Muscle layer of colon (tissue), 2 donors: ENCODE data around the gene TELO2.

Experiments
- H3K27ac ChIP-seq: one replicate; pipeline ENCODE4 v1.7.0; 2013; ENCODE audit warnings: low read depth, mild to moderate bottlenecking, low read length, moderate library complexity
- H3K27me3 ChIP-seq, 2 donors: one replicate each; pipeline ENCODE4 v1.7.0; 2013; ENCODE audit warnings: low read length in 2 of 2, mild to moderate bottlenecking in 2 of 2; ENCODE audit not compliant: insufficient read depth in 2 of 2, control insufficient read depth in 1 of 2
- H3K36me3 ChIP-seq: one replicate; pipeline ENCODE4 v1.7.0; 2013; ENCODE audit warnings: mild to moderate bottlenecking, low read length; ENCODE audit not compliant: insufficient read depth
- H3K4me1 ChIP-seq: one replicate; pipeline ENCODE4 v1.7.0; 2013; ENCODE audit warnings: mild to moderate bottlenecking, low read length; ENCODE audit not compliant: insufficient read depth
- H3K4me3 ChIP-seq, 2 donors: one replicate each; pipeline ENCODE4 v1.7.0; 2013; ENCODE audit warnings: low read length in 2 of 2, low read depth in 1 of 2, mild to moderate bottlenecking in 1 of 2, moderate library complexity in 1 of 2
- H3K9ac ChIP-seq: one replicate; pipeline ENCODE4 v1.7.0; 2013; ENCODE audit warnings: low read length
- H3K9me3 ChIP-seq: one replicate; pipeline ENCODE4 v1.7.0; 2013; ENCODE audit warnings: mild to moderate bottlenecking, low read length
- donor health status: abdominal sarcoma.
- donor health status: Adenocarcinoma of cecum.

The TELO2 gene

GRCh38 chr16:1486551-1487390, 6.4 kb upstream of the TELO2 start:
- Histone ChIP-seq H3K9me3 (no peaks in the 10 kb centered on the region), H3K36me3 (no peaks in the 10 kb centered on the region), H3K27ac (no peak overlapping the region), H3K9ac (no peak overlapping the region), H3K4me1 (no peaks in the 10 kb centered on the region), H3K4me3 (no peak overlapping the region), H3K27me3 (no peaks in the 10 kb centered on the region)

GRCh38 chr16:1487395-1488053, 5.6 kb upstream of the TELO2 start:
- no peaks in the 10 kb centered on the region for H3K27me3 ChIP-seq

GRCh38 chr16:1488054-1488601, 5.0 kb upstream of the TELO2 start:
- Histone ChIP-seq H3K27me3 (no peaks in the 10 kb centered on the region), H3K9me3 (no peaks in the 10 kb centered on the region), H3K4me1 (peaks cover 7% of the 10 kb centered on the region), H3K9ac (no peak overlapping the region), H3K27ac (no peak overlapping the region), H3K36me3 (no peaks in the 10 kb centered on the region), H3K4me3 (no peak overlapping the region)

More at GRCh38 chr16:1487395-1488053, 5.6 kb upstream of the TELO2 start:
- H3K9me3 ChIP-seq: no peaks in the 10 kb centered on the region
- no peaks in the 10 kb centered on the region for H3K36me3 ChIP-seq
- no peak overlapping the region for H3K4me3 ChIP-seq
- H3K27ac ChIP-seq: no peak overlapping the region
- peaks cover 3% of the 10 kb centered on the region for H3K4me1 ChIP-seq
- H3K9ac ChIP-seq: no peak overlapping the region

- Histone ChIP-seq H3K9ac (no peak within 1 kb of the TSS), H3K27me3 (no peaks in the 10 kb centered on the region), H3K9me3 (no peaks in the 10 kb centered on the region), H3K4me1 (peaks cover 7% of the 10 kb centered on the region), H3K36me3 (no peaks in the 10 kb centered on the region), H3K27ac (no peak within 1 kb of the TSS), H3K4me3 (no peak within 1 kb of the TSS)
Measured at GRCh38 chr16:1488619-1489018, 4.5 kb upstream of the TELO2 start, which contains the start of gene PTX4. Gene PTX4, minus strand, starts transcription at chr16:1488944. Its CDS starts 35 bp downstream, at chr16:1488909.

- Histone ChIP-seq H3K9ac (no peak overlapping the region), H3K27ac (no peak overlapping the region), H3K9me3 (no peaks in the 10 kb centered on the region), H3K27me3 (no peaks in the 10 kb centered on the region), H3K4me1 (peaks cover 10% of the 10 kb centered on the region), H3K4me3 (no peak overlapping the region), H3K36me3 (no peaks in the 10 kb centered on the region)
Measured at GRCh38 chr16:1489077-1489476, 4.1 kb upstream of the TELO2 start.

GRCh38 chr16:1491327-1491726, 1.8 kb upstream of the TELO2 start:
- H3K4me1 ChIP-seq: peaks cover 21% of the 10 kb centered on the region
- no peak overlapping the region for H3K9ac ChIP-seq
- H3K27me3 ChIP-seq: no peaks in the 10 kb centered on the region
- no peak overlapping the region for H3K4me3 ChIP-seq
- no peaks in the 10 kb centered on the region for H3K9me3 ChIP-seq
- no peak overlapping the region for H3K27ac ChIP-seq
- H3K36me3 ChIP-seq: no peaks in the 10 kb centered on the region

- no peak overlapping the region for H3K9ac ChIP-seq
- peaks cover 8% of the 10 kb centered on the region for H3K36me3 ChIP-seq
- H3K4me3 ChIP-seq: peak overlapping the region; percentile 79 to 84
- peak overlapping the region; percentile 85 for H3K27ac ChIP-seq
- H3K4me1 ChIP-seq: peaks cover 21% of the 10 kb centered on the region
- H3K9me3 ChIP-seq: no peaks in the 10 kb centered on the region
- no peaks in the 10 kb centered on the region for H3K27me3 ChIP-seq
Measured at GRCh38 chr16:1492082-1492922, 858 bp upstream of the TELO2 start.

GRCh38 chr16:1493746-1494094, 560 bp downstream of the TELO2 start:
- Histone ChIP-seq H3K9me3 (no peaks in the 10 kb centered on the region), H3K9ac (peak overlapping the region; percentile 21), H3K27me3 (no peaks in the 10 kb centered on the region), H3K36me3 (peaks cover 14% of the 10 kb centered on the region), H3K4me3 (peak overlapping the region; percentile 79 to 84), H3K27ac (peak overlapping the region; percentile 80), H3K4me1 (peaks cover 21% of the 10 kb centered on the region)

- Histone ChIP-seq H3K9me3 (no peaks in the 10 kb centered on the region), H3K4me3 (peak overlapping the region; percentile 79 to 84), H3K27ac (peak overlapping the region; percentile 80), H3K4me1 (peaks cover 21% of the 10 kb centered on the region), H3K36me3 (peaks cover 14% of the 10 kb centered on the region), H3K27me3 (no peaks in the 10 kb centered on the region), H3K9ac (peak overlapping the region; percentile 21)
Measured at GRCh38 chr16:1494129-1494640, 1.0 kb downstream of the TELO2 start.

- Histone ChIP-seq H3K9ac (no peak overlapping the region), H3K27ac (no peak overlapping the region), H3K36me3 (peaks cover 14% of the 10 kb centered on the region), H3K27me3 (no peaks in the 10 kb centered on the region), H3K4me1 (peaks cover 21% of the 10 kb centered on the region), H3K9me3 (no peaks in the 10 kb centered on the region), H3K4me3 (peak overlapping the region in 1 of 2 donors; percentile 79)
Measured at GRCh38 chr16:1494711-1495110, 1.6 kb downstream of the TELO2 start.
